BJ (cell line): ENCODE results near the gene ZNF318. TPM values are rescaled to one million over a fixed set of nuclear protein-coding genes. Genes with fewer than 3 reads are reported as not detected.

Experiments
- CTCF ChIA-PET: fragments of 350-600 bp; formaldehyde crosslinking; extraction: SDS; loops from one replicate; lab custom pipeline; 2021; ENCODE audit warnings: antibody characterized with exemption, inconsistent platforms; lab: Yijun Ruan, JAX
- POLR2A ChIA-PET: fragments of 300-600 bp; sonication (Branson Sonifier 250); formaldehyde crosslinking; extraction: SDS; loops from one replicate; lab custom pipeline; 2021; ENCODE audit warnings: antibody characterized with exemption; lab: Charles Lee
- DNase-seq: peaks from one replicate; pipeline ENCODE4 v3.0.0-alpha.2; 2011; ENCODE audit warnings: low read depth
- H3K27me3 ChIP-seq: 2 replicates; pipeline ENCODE4 v1.6.0; 2011; ENCODE audit warnings: low read length; ENCODE audit not compliant: control insufficient read depth, insufficient read depth
- H3K36me3 ChIP-seq: 2 replicates; pipeline ENCODE4 v1.5.1; 2011; ENCODE audit warnings: low read length; ENCODE audit not compliant: control insufficient read depth, insufficient read depth
- H3K4me3 ChIP-seq: 2 replicates; pipeline ENCODE4 v1.5.1; 2011; ENCODE audit warnings: low read depth, mild to moderate bottlenecking, control low read depth, low read length
- polyA plus RNA-seq: library from polyadenylated mRNA; depleted of rRNA; stranded (reverse); fragments of >200 nt; gene quantifications from 2 replicates; pipeline ENCODE4 v1.2.3, GENCODE V29; 2011
- TF ChIP-seq, protein P1 (sequence below): IDR thresholded peaks from 2 replicates; pipeline ENCODE4 v1.5.1; 2011; ENCODE audit warnings: low read depth, mild to moderate bottlenecking, control low read depth, inconsistent platforms, low read length, moderate library complexity; ENCODE audit not compliant: insufficient read depth

The ZNF318 gene
- polyA plus RNA-seq, 1 experiment = 11.5 TPM

DNA sequence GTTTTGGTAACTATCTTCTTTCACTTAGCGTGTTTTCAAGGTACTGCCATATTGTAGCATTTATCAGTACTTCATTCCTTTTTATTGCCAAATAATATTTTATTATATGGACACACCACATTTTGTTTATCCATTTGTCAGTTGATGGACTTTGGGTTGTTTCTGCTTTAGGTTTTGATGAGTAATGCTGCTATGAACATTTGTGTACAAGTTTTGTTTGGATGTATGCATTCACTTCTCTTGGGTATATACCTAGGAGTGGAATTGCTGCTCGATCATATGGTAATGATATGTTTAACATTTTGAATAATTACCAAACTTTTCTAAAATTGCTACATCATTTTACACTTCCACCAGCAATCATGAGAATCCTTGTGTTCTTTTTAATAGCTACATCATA is 77.7 kb downstream of the ZNF318 start:
- no peaks in the 10 kb centered on the region for H3K36me3 ChIP-seq
- TF ChIP-seq, protein P1, sequence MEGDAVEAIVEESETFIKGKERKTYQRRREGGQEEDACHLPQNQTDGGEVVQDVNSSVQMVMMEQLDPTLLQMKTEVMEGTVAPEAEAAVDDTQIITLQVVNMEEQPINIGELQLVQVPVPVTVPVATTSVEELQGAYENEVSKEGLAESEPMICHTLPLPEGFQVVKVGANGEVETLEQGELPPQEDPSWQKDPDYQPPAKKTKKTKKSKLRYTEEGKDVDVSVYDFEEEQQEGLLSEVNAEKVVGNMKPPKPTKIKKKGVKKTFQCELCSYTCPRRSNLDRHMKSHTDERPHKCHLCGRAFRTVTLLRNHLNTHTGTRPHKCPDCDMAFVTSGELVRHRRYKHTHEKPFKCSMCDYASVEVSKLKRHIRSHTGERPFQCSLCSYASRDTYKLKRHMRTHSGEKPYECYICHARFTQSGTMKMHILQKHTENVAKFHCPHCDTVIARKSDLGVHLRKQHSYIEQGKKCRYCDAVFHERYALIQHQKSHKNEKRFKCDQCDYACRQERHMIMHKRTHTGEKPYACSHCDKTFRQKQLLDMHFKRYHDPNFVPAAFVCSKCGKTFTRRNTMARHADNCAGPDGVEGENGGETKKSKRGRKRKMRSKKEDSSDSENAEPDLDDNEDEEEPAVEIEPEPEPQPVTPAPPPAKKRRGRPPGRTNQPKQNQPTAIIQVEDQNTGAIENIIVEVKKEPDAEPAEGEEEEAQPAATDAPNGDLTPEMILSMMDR = no peak
- DNase-seq = no peak
- CTCF ChIA-PET = interaction anchor here (1.6 kb wide), 1 partner anchor 43 kb away, joined by 4 read pairs; no protein-coding TSS in a partner anchor
- no peak overlapping the region for H3K4me3 ChIP-seq
- peaks cover 4% of the 10 kb centered on the region for H3K27me3 ChIP-seq
- POLR2A ChIA-PET = no interaction called here

DNA sequence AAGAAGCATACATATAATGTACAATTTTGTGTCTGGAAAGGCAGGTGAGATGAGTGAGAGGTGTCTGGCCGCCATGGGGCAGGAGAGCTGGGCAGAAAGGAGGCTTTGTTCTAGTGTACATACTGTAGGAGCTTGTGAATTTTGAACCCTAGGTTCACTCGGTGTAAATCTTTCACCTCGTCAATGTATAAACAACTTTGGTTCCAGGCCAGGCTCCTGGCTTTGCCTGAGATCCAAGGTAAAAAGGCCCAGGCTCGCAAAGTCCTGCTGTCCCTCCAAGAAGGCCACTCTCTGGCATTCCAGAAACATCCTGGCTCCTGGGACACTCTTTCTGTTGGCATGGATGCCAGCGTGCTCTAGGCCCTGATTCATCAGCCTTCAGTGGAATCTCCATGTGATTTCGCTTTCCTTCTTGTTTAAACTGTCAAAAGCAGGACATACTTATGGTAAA is 78.5 kb downstream of the ZNF318 start:
- CTCF ChIA-PET = no interaction called here
- POLR2A ChIA-PET = no interaction called here
- peaks cover 8% of the 10 kb centered on the region for H3K27me3 ChIP-seq
- TF ChIP-seq, protein P1 = no peak
- no peak for DNase-seq
- H3K4me3 ChIP-seq = no peak overlapping the region
- no peaks in the 10 kb centered on the region for H3K36me3 ChIP-seq

DNA sequence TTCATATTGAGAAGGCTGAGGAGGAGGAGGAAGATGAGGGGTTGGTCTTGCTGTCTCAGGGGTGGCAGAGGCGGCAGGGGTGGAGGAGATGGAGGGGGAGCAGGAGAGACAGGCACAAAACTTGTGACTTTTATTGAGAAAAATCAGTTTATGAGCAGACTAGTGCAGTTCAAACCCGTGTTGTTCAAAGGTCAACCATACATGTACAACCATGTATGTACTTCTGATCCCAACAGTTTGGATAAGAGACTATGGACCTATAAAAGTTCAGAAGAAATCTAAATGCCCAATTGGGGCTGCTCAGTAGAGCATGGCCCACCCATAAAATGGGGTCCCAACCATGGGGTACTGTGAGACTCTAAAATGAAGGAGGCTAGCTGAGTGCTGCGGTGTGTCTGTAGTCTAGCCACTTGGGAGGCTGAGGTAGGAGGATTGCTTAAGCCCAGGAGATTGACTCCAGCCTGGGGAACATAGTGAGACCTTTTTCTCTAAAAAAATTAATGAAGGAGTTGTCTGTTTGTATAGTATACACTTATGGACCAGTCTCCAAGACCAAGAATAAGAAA is 79.0 kb downstream of the ZNF318 start:
- TF ChIP-seq, protein P1 = no peak
- ChIA-PET POLR2A (no interaction called here), CTCF (interaction anchor here (0.8 kb wide), 1 partner anchor 18 kb away, joined by 3 read pairs; no protein-coding TSS in a partner anchor)
- no peak overlapping the region for H3K4me3 ChIP-seq
- peaks cover 9% of the 10 kb centered on the region for H3K27me3 ChIP-seq
- no peaks in the 10 kb centered on the region for H3K36me3 ChIP-seq
- no peak for DNase-seq

DNA sequence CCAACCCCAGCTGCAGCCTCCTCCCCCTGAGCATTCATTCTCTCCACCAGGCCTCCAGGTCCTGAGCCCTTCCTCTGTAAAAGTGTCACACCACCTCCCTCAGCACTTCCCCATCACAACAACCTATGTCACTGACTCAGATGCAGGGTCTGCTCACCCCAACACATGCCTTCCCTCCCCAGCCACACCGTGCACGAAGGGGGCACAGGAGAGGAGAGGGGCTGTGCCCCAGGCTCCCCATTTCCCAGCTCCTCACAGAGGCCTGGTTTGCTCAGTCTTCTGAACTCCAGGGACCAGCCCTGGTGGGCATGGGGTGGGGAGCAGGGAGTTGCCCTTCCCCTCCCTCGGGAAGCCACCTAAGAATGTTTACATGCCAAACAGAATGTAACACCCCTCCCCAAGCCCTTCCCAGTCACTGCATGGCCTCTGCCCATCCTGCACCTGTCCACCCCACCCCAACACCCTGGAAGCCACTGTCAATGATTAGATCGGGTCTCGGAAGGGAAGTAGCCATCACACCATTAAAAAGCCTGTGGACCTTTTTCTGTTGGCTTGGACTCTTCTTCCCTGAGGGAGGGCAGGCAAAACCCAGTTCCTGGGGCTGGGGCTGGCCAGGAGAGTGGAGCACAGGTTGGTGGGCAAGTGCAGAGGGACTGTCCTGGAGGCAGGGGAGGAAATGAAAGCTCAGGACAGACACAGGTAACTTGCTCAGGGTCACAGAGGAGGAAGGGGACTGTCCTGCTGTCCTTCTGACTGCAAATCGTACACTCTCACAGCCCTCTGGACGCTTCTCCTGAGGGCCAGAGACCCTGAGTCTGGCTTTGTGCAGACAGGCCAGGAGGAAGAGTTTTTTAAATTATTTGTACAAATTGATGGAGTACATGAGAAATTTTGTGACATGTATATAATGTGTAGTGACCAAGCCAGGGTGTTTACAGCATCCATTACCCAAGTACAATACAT is 81.4 kb downstream of the ZNF318 start:
- no peaks in the 10 kb centered on the region for H3K36me3 ChIP-seq
- CTCF ChIA-PET = no interaction called here
- H3K4me3 ChIP-seq = no peak overlapping the region
- POLR2A ChIA-PET = interaction anchor here (0.5 kb wide), 1 partner anchor 33 kb away, joined by 3 read pairs; no protein-coding TSS in a partner anchor
- no peak for DNase-seq
- peaks cover 10% of the 10 kb centered on the region for H3K27me3 ChIP-seq
- TF ChIP-seq, protein P1 = no peak

DNA sequence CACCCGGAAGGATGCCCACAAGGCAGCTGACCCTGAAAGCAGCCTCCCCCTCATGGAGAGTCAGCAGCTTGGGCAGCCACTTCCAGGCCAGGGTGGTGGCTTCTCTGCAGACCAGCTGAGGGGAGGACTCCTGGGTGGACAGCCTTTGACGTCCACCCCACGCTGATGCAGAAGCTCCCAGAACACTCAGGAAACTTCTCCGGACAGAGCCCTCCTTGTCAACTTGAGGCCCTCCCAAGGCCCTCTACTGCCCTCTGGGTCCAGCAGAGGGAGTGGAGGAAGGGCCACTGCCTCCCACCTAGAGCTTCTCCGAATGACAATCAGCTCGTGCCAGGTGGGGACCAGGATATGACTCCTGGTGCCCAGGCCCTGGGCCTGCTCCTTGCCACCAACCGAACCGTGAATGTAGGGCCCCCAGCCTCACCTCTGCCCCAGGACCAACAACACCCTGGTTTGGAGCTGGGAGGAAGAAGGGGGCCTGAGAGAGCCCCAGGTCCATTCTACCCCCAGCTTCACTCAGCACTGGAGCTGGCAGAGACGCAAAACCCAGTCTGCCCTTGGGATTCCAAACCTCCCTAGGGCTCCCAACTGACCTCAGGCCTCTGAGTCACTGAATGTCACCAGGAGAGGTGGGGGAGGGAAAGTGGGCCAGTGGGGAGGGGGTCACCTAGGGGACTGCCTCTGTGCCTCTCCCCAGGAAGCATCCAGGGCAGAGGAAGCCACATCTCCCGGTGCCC is 82.3 kb downstream of the ZNF318 start:
- TF ChIP-seq, protein P1 = no peak
- Histone ChIP-seq H3K4me3 (no peak overlapping the region), H3K36me3 (no peaks in the 10 kb centered on the region), H3K27me3 (peaks cover 7% of the 10 kb centered on the region)
- ChIA-PET POLR2A (interaction anchor here (0.5 kb wide), 1 partner anchor 34 kb away, joined by 3 read pairs; no protein-coding TSS in a partner anchor), CTCF (no interaction called here)
- DNase-seq = no peak
